Activated naive CD8-positive, alpha-beta T cell treated with anti-CD3 and anti-CD28 coated beads, Interleukin-2, amount 10 ng/mL, durations not matched to agents 7 days and 5 days (primary cell): Measurements from ENCODE around the gene KANSL3. TPM values are rescaled to one million over a fixed set of nuclear protein-coding genes. Genes with fewer than 3 reads are reported as not detected.
"Not testable (repeated sequence)": the region's sequence is repeated elsewhere in the genome, so short reads cannot be mapped to it uniquely, and the experiment has no call there.

ENCODE experiments used
- ATAC-seq: fragments of 150-1000 bp; cut with Tn5 transposase; one replicate; pipeline ENCODE4 v1.10.0; 2021; ENCODE audit warnings: low read depth, moderate library complexity
- POLR2A ChIA-PET: fragments of 350-600 bp; sonication (Branson Sonifier 250); formaldehyde crosslinking; loops from one replicate; lab custom pipeline; 2021; ENCODE audit warnings: antibody characterized with exemption; lab: Charles Lee
- DNase-seq: peaks from one replicate; pipeline ENCODE4 v3.0.0; 2021
- H3K27ac Mint-ChIP-seq: one replicate; pipeline ENCODE4 v1.8.0; 2022; ENCODE audit warnings: mild to moderate bottlenecking, mixed read lengths
- H3K27me3 Mint-ChIP-seq: one replicate; pipeline ENCODE4 v1.8.0; 2022; ENCODE audit warnings: mild to moderate bottlenecking, moderate library complexity, mixed read lengths
- H3K36me3 Mint-ChIP-seq: one replicate; pipeline ENCODE4 v1.8.0; 2021; ENCODE audit warnings: mild to moderate bottlenecking, mixed read lengths
- H3K4me1 Mint-ChIP-seq: one replicate; pipeline ENCODE4 v1.8.0; 2021; ENCODE audit warnings: mixed read lengths
- H3K4me3 Mint-ChIP-seq: one replicate; pipeline ENCODE4 v1.8.0; 2022; ENCODE audit warnings: mild to moderate bottlenecking, moderate library complexity, mixed read lengths
- H3K9me3 Mint-ChIP-seq: one replicate; pipeline ENCODE4 v1.8.0; 2021; ENCODE audit warnings: mixed read lengths
- total RNA-seq, 2 experiments: library from RNA; stranded (reverse); gene quantifications; one replicate each; pipeline ENCODE4 v1.2.3, GENCODE V29; 2021

The KANSL3 gene
- total RNA-seq, 2 experiments from 2014 or later, result 63.8 to 69.6 TPM

DNA sequence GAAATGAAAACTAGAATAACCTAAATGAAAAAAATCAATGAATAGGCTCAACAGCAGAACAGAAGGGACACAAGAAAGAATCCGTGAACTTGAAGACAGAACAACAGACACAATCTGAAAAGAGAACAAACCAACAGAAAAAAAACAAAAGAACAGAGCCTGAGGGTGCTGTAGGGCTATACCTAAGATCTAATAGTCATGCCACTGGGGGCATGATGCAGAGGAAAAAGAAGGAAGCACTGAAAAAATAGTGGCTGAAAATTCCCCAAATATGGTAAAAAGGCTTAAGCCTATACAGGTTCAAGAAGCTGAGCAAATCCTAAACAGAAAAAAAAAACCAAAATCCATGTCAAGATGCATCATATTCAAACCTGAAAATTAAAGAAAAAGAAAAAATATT is 50.3 kb downstream of the KANSL3 start:
- POLR2A ChIA-PET, result no interaction called here
- DNase-seq (no peak), ATAC-seq (no peak)
- no peaks in the 10 kb centered on the region for H3K9me3 Mint-ChIP-seq
- H3K36me3 Mint-ChIP-seq, result peaks cover 57% of the 10 kb centered on the region
- no peak overlapping the region for H3K27ac Mint-ChIP-seq
- H3K27me3 Mint-ChIP-seq, result no peaks in the 10 kb centered on the region
- H3K4me3 Mint-ChIP-seq, result no peak overlapping the region
- H3K4me1 Mint-ChIP-seq, result peaks cover 21% of the 10 kb centered on the region

DNA sequence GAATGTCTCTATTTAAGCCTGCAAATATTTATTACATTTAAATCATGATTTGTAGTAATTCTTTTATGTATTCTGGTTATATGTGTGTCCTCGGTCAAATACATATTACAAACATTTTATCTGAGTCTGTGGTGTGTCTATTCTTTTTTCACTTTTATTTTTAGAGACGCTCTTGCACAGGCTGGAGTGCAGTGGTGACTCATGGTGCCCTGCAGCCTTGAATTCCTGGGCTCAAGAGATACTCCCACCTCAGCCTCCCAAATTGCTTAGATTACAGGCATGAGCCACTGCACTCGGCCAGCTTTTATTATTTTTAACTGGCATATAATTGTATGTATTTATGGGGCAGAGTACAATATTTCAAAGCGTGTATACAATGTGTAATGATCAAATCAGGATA is 54.1 kb downstream of the KANSL3 start:
- H3K27ac Mint-ChIP-seq, result no peak overlapping the region
- H3K4me1 Mint-ChIP-seq, result peaks cover 4% of the 10 kb centered on the region
- H3K27me3 Mint-ChIP-seq, result no peaks in the 10 kb centered on the region
- H3K36me3 Mint-ChIP-seq, result peaks cover 33% of the 10 kb centered on the region
- POLR2A ChIA-PET, result no interaction called here
- no peaks in the 10 kb centered on the region for H3K9me3 Mint-ChIP-seq
- no peak for DNase-seq
- ATAC-seq, result no peak
- no peak overlapping the region for H3K4me3 Mint-ChIP-seq

DNA sequence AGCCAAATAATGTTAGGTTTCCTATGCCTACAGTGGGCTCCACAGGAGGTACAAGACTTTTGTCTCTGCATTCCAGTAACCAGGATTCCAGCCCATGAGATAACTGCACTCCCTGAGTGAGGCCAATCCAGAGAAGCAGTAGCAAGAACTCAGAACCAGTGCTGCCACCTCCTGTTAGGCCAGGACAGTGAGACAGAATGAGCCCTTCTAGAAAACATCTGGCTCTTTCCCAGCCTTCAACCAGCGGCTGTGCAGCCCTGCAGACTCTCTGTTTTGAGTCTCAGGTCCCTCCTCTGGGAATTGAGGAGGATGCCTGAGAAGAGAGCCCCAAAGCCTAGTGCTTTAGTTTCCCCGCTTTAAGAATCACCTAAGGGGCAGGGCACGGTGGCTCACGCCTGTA is 57.3 kb downstream of the KANSL3 start:
- Mint-ChIP-seq H3K4me3 (no peak overlapping the region), H3K36me3 (peaks cover 14% of the 10 kb centered on the region), H3K9me3 (no peaks in the 10 kb centered on the region), H3K4me1 (no peaks in the 10 kb centered on the region), H3K27ac (no peak overlapping the region), H3K27me3 (no peaks in the 10 kb centered on the region)
- ATAC-seq (no peak), DNase-seq (no peak)
- POLR2A ChIA-PET, result no interaction called here

DNA sequence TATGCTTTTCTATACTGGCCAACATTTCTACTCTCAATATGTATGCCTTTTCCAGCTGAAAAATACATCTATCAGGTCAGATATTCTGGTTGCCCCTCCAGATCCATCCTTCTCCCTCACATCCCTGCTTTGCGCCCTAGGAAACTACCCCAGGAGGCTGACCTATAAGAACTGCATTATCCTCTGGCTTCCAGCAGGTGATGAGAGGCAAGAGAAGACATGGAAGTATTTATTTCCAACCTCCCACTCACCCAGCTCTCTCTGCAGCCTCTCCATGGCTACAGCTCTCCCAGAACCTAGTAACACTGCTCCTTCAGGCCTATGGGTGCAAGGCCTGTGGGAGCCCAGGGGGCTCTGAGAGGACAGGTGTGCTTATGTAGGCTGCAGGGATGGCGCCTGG is 58.7 kb downstream of the KANSL3 start:
- Mint-ChIP-seq H3K4me3 (no peak overlapping the region), H3K27ac (no peak overlapping the region), H3K27me3 (no peaks in the 10 kb centered on the region), H3K4me1 (no peaks in the 10 kb centered on the region), H3K36me3 (peaks cover 3% of the 10 kb centered on the region), H3K9me3 (no peaks in the 10 kb centered on the region)
- ATAC-seq (no peak), DNase-seq (no peak)
- POLR2A ChIA-PET, result no interaction called here

DNA sequence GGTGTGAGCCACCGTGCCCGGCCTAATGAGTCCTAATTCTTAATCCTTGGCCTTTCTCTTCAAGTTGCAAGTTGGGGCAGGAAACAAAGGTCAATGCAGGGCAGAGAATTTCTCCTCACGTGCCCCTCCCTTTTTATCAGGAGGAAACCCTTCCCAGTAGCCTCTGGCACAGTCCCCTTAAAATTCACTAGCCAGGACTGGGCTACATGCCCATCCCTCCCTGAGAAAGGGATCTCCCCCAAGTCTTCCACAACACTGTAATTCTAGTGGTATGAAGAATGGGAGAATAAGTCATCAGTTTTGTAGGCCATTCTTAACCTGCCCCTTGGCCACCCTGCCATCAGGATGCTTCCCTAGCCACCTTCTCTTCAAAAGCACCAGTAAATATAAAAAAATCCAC is 59.4 kb downstream of the KANSL3 start:
- POLR2A ChIA-PET, result no interaction called here
- ATAC-seq, result no peak
- Mint-ChIP-seq H3K9me3 (no peaks in the 10 kb centered on the region), H3K27ac (no peak overlapping the region), H3K36me3 (no peaks in the 10 kb centered on the region), H3K27me3 (no peaks in the 10 kb centered on the region), H3K4me1 (no peaks in the 10 kb centered on the region), H3K4me3 (no peak overlapping the region)
- no peak for DNase-seq

DNA sequence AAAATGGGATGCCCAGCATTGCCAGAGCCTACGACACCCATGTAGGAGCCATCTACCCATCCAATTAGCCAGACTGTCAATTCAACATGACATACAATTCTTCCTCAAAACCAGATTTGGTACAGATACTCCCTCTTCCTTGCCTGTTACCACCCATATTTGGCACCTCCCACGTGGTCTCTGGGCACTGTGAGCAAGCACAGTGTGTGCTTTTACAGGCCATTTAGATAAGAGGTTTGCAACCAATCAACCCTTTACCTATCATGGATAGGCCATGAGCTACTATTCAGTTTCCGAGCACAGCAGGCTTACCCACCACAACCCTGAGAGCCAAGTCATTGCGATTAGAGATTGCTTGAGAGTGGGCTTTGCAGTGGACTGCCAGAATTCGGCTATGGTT is 60.6 kb downstream of the KANSL3 start:
- no peaks in the 10 kb centered on the region for H3K4me1 Mint-ChIP-seq
- POLR2A ChIA-PET, result no interaction called here
- no peak overlapping the region for H3K4me3 Mint-ChIP-seq
- no peak overlapping the region for H3K27ac Mint-ChIP-seq
- DNase-seq (no peak), ATAC-seq (no peak)
- H3K36me3 Mint-ChIP-seq, result no peaks in the 10 kb centered on the region
- no peaks in the 10 kb centered on the region for H3K27me3 Mint-ChIP-seq
- H3K9me3 Mint-ChIP-seq, result no peaks in the 10 kb centered on the region

DNA sequence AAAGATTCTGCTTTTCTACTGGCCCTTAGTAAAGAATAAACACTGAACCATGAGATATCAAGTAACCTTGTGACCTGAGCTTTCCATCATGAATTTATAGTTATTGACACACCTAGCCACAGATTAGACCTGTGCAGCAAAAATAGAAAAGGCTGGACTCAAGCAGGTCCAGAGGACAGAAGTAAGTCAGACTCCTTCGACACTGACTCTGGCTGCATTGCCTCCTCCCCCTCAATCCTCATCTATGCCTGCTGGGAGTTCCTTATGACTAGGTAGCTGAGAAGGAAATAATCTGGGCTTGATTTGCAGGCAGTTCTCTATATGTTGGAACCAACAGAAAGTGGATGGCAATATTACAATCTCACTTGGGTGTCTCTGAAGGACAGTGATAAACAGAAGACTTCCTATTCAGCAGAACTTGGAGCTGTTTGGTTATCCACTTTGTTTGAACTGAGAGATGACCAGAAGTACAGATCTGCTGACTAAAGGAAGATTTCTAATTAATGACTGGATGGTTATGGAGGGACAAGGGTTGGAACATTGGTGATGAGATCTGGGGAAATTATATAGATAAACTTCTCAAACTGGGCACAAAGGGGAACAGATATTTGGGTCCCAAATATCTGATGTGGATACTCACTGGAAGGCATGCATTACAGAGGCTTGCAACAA is 62.2 kb downstream of the KANSL3 start:
- Mint-ChIP-seq H3K36me3 (no peaks in the 10 kb centered on the region), H3K27me3 (no peaks in the 10 kb centered on the region), H3K4me1 (no peaks in the 10 kb centered on the region), H3K9me3 (no peaks in the 10 kb centered on the region), H3K27ac (no peak overlapping the region), H3K4me3 (no peak overlapping the region)
- ATAC-seq, result no peak
- DNase-seq, result no peak
- POLR2A ChIA-PET, result no interaction called here

DNA sequence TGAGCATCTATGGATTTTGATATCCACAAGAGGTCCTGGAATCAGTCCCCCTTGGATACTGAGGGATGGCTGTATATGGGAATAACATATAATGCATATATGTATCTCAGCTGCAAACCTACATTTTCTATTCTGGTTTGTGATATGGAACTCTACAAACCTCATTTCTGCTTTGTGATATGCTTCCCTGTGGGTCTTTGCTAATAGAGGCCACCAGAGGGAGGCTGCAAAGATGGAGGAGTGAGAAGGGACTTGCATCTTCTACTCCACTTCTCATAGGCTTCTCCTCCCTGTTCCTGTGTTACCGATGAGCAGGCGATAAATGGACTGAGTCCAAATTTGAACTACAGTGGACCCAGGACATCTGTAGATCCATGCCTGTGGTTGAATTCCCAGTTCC is 63.7 kb downstream of the KANSL3 start:
- no peak overlapping the region for H3K4me3 Mint-ChIP-seq
- no peak for ATAC-seq
- DNase-seq, result no peak
- no peaks in the 10 kb centered on the region for H3K36me3 Mint-ChIP-seq
- H3K9me3 Mint-ChIP-seq, result no peaks in the 10 kb centered on the region
- POLR2A ChIA-PET, result no interaction called here
- H3K27ac Mint-ChIP-seq, result no peak overlapping the region
- H3K4me1 Mint-ChIP-seq, result no peaks in the 10 kb centered on the region
- H3K27me3 Mint-ChIP-seq, result no peaks in the 10 kb centered on the region

DNA sequence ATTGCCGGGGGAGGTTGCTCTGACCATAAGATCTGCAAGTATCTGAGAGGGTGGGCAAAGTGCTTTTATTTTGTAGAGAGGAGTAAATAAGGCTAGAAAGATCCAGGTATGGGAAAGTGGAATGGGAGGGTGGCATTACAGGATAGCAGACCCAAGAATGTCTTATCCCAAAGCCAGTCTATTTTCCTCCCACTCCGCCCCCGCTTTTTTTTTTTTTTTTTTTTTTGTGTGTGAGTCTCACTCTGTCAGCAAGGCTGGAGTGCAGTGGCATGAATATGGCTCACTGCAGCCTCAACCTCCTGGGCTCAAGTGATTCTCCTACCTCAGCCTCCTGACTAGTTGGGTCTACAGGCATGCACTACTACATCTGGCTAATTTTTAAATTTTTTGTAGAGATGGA is 70.0 kb downstream of the KANSL3 start:
- no peak overlapping the region for H3K27ac Mint-ChIP-seq

DNA sequence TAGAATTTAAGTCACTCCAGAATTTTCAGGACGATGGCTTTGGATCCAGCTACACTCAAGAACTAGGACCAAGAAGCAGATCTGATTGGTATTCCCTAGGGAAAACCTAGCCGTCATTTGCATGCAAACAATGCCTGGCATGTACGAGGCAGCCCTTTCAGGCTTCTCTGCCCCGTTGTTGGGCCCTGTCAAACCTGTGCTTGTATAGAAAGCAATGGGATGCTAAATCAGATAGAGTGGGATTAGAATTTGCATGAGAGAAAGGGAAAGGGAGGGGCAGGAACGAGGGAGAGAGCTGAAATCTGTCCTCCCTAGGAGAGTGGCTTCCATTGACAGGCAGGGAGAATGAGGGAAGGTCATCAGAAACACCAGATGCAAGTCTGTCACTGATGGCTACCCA is 73.0 kb downstream of the KANSL3 start:
- Mint-ChIP-seq H3K4me1 (no peaks in the 10 kb centered on the region), H3K36me3 (peaks cover 1% of the 10 kb centered on the region), H3K27ac (no peak overlapping the region), H3K4me3 (no peak overlapping the region), H3K27me3 (peaks cover 14% of the 10 kb centered on the region), H3K9me3 (no peaks in the 10 kb centered on the region)
- POLR2A ChIA-PET, result no interaction called here
- ATAC-seq, result no peak
- no peak for DNase-seq

More for the DNA sequence above, 70.0 kb downstream of the KANSL3 start:
- Mint-ChIP-seq H3K27me3 (peaks cover 8% of the 10 kb centered on the region), H3K4me1 (no peaks in the 10 kb centered on the region), H3K9me3 (no peaks in the 10 kb centered on the region), H3K36me3 (peaks cover 1% of the 10 kb centered on the region), H3K4me3 (no peak overlapping the region)
- DNase-seq, result no peak
- ATAC-seq, result no peak
- POLR2A ChIA-PET, result no interaction called here

DNA sequence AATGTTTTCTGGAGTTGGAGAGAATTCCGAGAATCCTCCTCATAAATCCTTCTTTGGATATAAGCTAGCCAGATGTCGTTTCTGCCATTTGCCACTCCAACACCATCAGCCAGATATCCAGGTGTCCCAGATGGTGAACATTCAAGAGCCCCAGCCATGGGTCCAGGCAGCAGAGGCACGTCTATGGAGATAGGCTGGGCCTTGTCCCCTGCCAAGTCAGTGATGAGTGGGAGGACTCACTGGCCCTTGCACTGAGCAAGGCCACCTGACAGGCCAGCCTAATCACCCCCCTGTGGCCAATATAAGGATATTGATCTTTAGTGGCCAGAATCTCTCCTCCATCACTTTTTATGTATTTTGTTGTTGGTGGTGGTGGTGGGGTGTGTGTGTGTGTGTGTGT is 73.5 kb downstream of the KANSL3 start:
- H3K4me1 Mint-ChIP-seq, result no peaks in the 10 kb centered on the region
- DNase-seq (no peak), ATAC-seq (no peak)
- POLR2A ChIA-PET, result no interaction called here
- H3K27me3 Mint-ChIP-seq, result peaks cover 14% of the 10 kb centered on the region
- no peak overlapping the region for H3K4me3 Mint-ChIP-seq
- H3K27ac Mint-ChIP-seq, result no peak overlapping the region
- no peaks in the 10 kb centered on the region for H3K9me3 Mint-ChIP-seq
- peaks cover 1% of the 10 kb centered on the region for H3K36me3 Mint-ChIP-seq

DNA sequence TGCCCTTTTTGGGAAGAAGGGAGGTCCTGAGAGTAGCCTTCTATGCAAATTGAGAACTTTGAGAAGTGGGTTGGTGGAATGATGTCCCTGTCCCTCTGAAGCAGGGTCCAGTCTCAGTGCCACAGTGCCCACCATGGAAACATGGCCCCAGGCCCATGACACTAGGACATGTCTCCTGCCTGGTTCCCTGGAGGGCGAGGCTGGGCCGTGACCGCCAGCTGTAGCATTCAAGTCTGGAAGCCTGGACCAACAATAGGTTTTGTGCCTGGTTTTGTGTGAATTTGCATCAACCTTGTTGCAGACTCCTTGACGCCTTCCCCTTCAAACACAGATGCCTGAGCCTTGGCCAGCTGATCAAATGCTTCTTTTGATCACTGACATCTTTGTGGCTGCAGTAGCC is 74.1 kb downstream of the KANSL3 start:
- POLR2A ChIA-PET, result no interaction called here
- no peak for DNase-seq
- no peak for ATAC-seq
- H3K4me1 Mint-ChIP-seq, result no peaks in the 10 kb centered on the region
- H3K36me3 Mint-ChIP-seq, result peaks cover 1% of the 10 kb centered on the region
- H3K9me3 Mint-ChIP-seq, result no peaks in the 10 kb centered on the region
- peaks cover 14% of the 10 kb centered on the region for H3K27me3 Mint-ChIP-seq
- H3K4me3 Mint-ChIP-seq, result no peak overlapping the region
- no peak overlapping the region for H3K27ac Mint-ChIP-seq

DNA sequence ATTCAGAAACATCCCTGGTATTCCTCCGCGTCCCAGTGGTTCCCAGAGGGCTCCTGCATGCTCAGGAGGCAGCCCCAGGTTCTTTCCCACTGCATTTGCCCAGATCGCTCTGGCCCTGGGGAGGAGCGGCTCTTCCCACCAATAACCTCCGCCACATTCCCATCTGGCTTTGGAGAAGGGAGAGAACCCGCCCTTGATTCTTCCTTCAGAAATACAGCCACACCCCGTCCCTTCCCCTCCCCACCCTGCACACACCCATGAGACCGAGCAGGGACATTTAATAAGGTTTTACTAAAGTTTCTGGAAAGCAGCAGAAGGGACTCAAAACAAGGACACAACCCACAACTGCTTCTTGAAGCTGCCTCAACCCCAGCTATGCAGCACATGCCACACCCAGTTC is 79.6 kb downstream of the KANSL3 start:
- Mint-ChIP-seq H3K4me1 (peaks cover 4% of the 10 kb centered on the region), H3K27ac (no peak overlapping the region), H3K27me3 (peaks cover 7% of the 10 kb centered on the region), H3K36me3 (no peaks in the 10 kb centered on the region), H3K4me3 (no peak overlapping the region), H3K9me3 (no peaks in the 10 kb centered on the region)
- ATAC-seq (no peak), DNase-seq (no peak)
- POLR2A ChIA-PET, result no interaction called here

DNA sequence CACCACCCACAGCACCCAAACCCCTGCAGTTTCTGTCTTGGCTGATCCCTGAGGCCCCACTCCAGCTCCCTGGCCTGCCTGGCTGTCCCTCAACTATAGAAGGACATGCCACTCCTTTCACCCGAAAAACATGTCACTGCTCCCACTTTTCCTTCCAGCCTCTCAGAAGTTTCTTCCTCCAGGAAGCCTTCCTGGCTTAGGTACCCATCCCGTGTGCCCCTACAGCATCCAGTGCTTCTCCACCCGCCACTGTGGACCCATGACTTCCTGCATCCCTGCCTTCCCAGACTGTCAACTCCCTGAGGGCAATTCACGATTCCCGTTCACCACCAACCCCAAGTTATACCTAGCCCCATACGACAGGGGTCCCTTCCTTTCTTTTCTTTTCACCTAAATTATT is 80.1 kb downstream of the KANSL3 start:
- H3K36me3 Mint-ChIP-seq, result no peaks in the 10 kb centered on the region
- DNase-seq (no peak), ATAC-seq (no peak)
- no peak overlapping the region for H3K4me3 Mint-ChIP-seq
- H3K27me3 Mint-ChIP-seq, result peaks cover 7% of the 10 kb centered on the region
- peaks cover 6% of the 10 kb centered on the region for H3K4me1 Mint-ChIP-seq
- no peaks in the 10 kb centered on the region for H3K9me3 Mint-ChIP-seq
- POLR2A ChIA-PET, result no interaction called here
- H3K27ac Mint-ChIP-seq, result no peak overlapping the region

DNA sequence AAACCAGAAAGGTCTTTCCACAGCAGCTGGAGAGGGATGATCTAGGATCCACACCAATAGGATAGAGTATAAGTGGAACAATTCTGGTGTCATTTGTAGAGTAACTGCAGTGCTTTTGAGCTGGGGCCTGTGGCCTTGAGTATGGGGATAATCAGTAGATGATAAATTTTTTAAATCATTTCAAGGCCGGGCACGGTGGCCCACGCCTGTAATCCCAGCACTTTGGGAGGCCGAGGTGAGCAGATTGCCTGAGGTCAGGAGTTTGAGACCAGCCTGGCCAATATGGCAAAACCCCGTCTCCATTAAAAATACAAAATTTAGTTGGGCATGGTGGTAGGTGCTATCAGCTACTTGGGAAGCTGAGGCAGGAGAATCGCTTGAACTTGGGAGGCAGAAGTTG is 80.7 kb downstream of the KANSL3 start:
- H3K27ac Mint-ChIP-seq, result not testable (repeated sequence)

More for the DNA sequence above, 80.7 kb downstream of the KANSL3 start:
- H3K4me3 Mint-ChIP-seq, H3K9me3 Mint-ChIP-seq, H3K36me3 Mint-ChIP-seq, H3K27me3 Mint-ChIP-seq, POLR2A ChIA-PET, DNase-seq, ATAC-seq, H3K4me1 Mint-ChIP-seq: not testable (repeated sequence)
